K562 (cell line): ENCODE data around the gene GCN1. TPM values are rescaled to one million over a fixed set of nuclear protein-coding genes. Genes with fewer than 3 reads are reported as not detected.
A peak's percentile ranks its signal among the peaks of the same experiment; 100 is the strongest.

Experiments
- CHD4 ChIP-seq: fragments of 200-600 bp; sonication (generic); IDR thresholded peaks from 3 replicates; pipeline ENCODE4 v1.6.1; 2012; ENCODE audit warnings: low read depth, mild to moderate bottlenecking, mixed read lengths, low read length, inconsistent platforms; ENCODE audit not compliant: insufficient read depth, insufficient replicate concordance, poor library complexity, severe bottlenecking
- CREBBP ChIP-seq: IDR thresholded peaks from one replicate; pipeline ENCODE4 v1.6.1; 2012; ENCODE audit warnings: low read depth, mild to moderate bottlenecking, control low read depth, inconsistent platforms, low read length
- DMBX1 ChIP-seq: fragments of 250-450 bp; sonication (Bioruptor Pico); IDR thresholded peaks from 2 replicates; pipeline ENCODE4 v1.8.0; 2022; ENCODE audit warnings: inconsistent platforms, mild to moderate bottlenecking, moderate library complexity, borderline replicate concordance
- FOXA1 ChIP-seq: fragments of 450-650 bp; IDR thresholded peaks from 2 replicates; pipeline ENCODE4 v1.6.1; 2016; ENCODE audit warnings: mild to moderate bottlenecking, borderline replicate concordance
- GTF2E2 ChIP-seq: fragments of 200-800 bp; sonication (Bioruptor generic); IDR thresholded peaks from 2 replicates; pipeline ENCODE4 v1.6.1; 2016; ENCODE audit warnings: missing genetic modification characterization, missing compliant biosample characterization
- HEY1 ChIP-seq: fragments of 250-450 bp; sonication (Bioruptor Pico); IDR thresholded peaks from 2 replicates; pipeline ENCODE4 v1.5.0; 2020; ENCODE audit warnings: mild to moderate bottlenecking, moderate library complexity, borderline replicate concordance
- IFI16 ChIP-seq: fragments of 250-450 bp; sonication (Bioruptor Pico); IDR thresholded peaks from 2 replicates; pipeline ENCODE4 v2.1.2; 2022; ENCODE audit warnings: mild to moderate bottlenecking, inconsistent platforms
- MTA3 ChIP-seq: fragments of 450-650 bp; formaldehyde crosslinking; IDR thresholded peaks from 2 replicates; pipeline ENCODE4 v1.6.1; 2017; ENCODE audit warnings: mild to moderate bottlenecking, borderline replicate concordance
- POLR2G ChIP-seq: fragments of 200-400 bp; formaldehyde crosslinking; IDR thresholded peaks from 2 replicates; pipeline ENCODE4 v1.6.1; 2017; ENCODE audit warnings: low read depth, mild to moderate bottlenecking, antibody characterized with exemption, low read length, moderate library complexity
- PRPF4 ChIP-seq: fragments of 200-400 bp; formaldehyde crosslinking; IDR thresholded peaks from one replicate; pipeline ENCODE4 v1.6.1; 2017; ENCODE audit warnings: low read length, low read depth, mild to moderate bottlenecking; ENCODE audit not compliant: insufficient read depth, poor library complexity, severe bottlenecking
- RAD21 ChIP-seq, 2 experiments: fragments of 250-450 bp in 1 of 2; fragments of 450-650 bp in 1 of 2; sonication (Bioruptor Pico) in 1 of 2; formaldehyde crosslinking in 1 of 2; IDR thresholded peaks in 1 of 2; conservative IDR thresholded peaks in 1 of 2; 2 replicates each; pipeline versions ENCODE4 v1.4.0 to v1.8.0; 2020 to 2022; ENCODE audit warnings: mild to moderate bottlenecking in 2 of 2, moderate library complexity in 1 of 2
- SAFB ChIP-seq: fragments of 200-400 bp; formaldehyde crosslinking; IDR thresholded peaks from 2 replicates; pipeline ENCODE4 v1.6.1; 2017; ENCODE audit warnings: low read depth, low read length, borderline replicate concordance
- SRSF7 ChIP-seq: fragments of 200-400 bp; formaldehyde crosslinking; optimal IDR thresholded peaks from 2 replicates; pipeline ENCODE3; 2017; ENCODE audit warnings: mild to moderate bottlenecking, low read depth, low read length
- ZFX ChIP-seq: sonication (generic); formaldehyde crosslinking; IDR thresholded peaks from 2 replicates; pipeline ENCODE4 v1.8.0; 2022; ENCODE audit warnings: mild to moderate bottlenecking, missing genetic modification reagents, moderate library complexity
- ZNF668 ChIP-seq: fragments of 250-450 bp; sonication (Bioruptor Pico); IDR thresholded peaks from 2 replicates; pipeline ENCODE4 v1.8.0; 2022; ENCODE audit warnings: mild to moderate bottlenecking, inconsistent platforms
- ZNF76 ChIP-seq: fragments of 250-450 bp; sonication (Bioruptor Pico); IDR thresholded peaks from 2 replicates; pipeline ENCODE4 v1.4.0; 2020; ENCODE audit warnings: mild to moderate bottlenecking, moderate library complexity, borderline replicate concordance
- polyA plus RNA-seq, 8 experiments: library from polyadenylated mRNA; depleted of rRNA in 4 of 8; stranded (reverse) in 5 of 8; unstranded in 3 of 8; fragments of >200 nt; fragmentation: Nextera tagmentation in 2 of 8; fragmentation: Illumina TruSeq in 1 of 8; extraction: Ambion mirVana in 2 of 8; extraction: Trizol in 1 of 8; gene quantifications; 2 replicates each; pipeline versions ENCODE4 v1.2.1 to v1.2.3, GENCODE V29; 2011 to 2014; ENCODE audit warnings: inconsistent platforms in 1 of 8, missing spikeins in 1 of 8
- total RNA-seq, 7 experiments: library from RNA; depleted of rRNA in 6 of 7; stranded (reverse); fragments of >200 nt in 6 of 7; fragmentation: Illumina TruSeq in 2 of 7; extraction: Trizol in 2 of 7; gene quantifications; 2 replicates each; pipeline versions ENCODE4 v1.2.1 to v1.2.3, GENCODE V29; 2011 to 2021; ENCODE audit warnings: low replicate concordance in 1 of 7
- TF ChIP-seq, protein P1 (sequence below): conservative IDR thresholded peaks from 2 replicates; pipeline ENCODE4 v1.6.1; 2011; ENCODE audit warnings: low read depth, mild to moderate bottlenecking, low read length; ENCODE audit not compliant: control insufficient read depth
- TF ChIP-seq, protein P2 (sequence below): IDR thresholded peaks from 2 replicates; pipeline ENCODE4 v1.6.1; 2011; ENCODE audit warnings: borderline replicate concordance, low read depth, mild to moderate bottlenecking, moderate library complexity, low read length; ENCODE audit not compliant: insufficient read depth, poor library complexity, severe bottlenecking
- TF ChIP-seq, protein P3 (sequence below): fragments of 200-400 bp; formaldehyde crosslinking; IDR thresholded peaks from 2 replicates; pipeline ENCODE4 v1.6.1; 2017; ENCODE audit warnings: mild to moderate bottlenecking, low read depth, low read length, moderate library complexity
- TF ChIP-seq, protein P4 (sequence below): fragments of 250-450 bp; sonication (Bioruptor Pico); IDR thresholded peaks from 2 replicates; pipeline ENCODE4 v1.9.0; 2021; ENCODE audit warnings: mild to moderate bottlenecking

Gene GCN1
- total and polyA plus RNA-seq, 9 of the 15 experiments (the other 6 are each of a cell fraction or from before 2014, with no cell fraction given) = 11.9 to 190 (median 51.7) TPM

DNA sequence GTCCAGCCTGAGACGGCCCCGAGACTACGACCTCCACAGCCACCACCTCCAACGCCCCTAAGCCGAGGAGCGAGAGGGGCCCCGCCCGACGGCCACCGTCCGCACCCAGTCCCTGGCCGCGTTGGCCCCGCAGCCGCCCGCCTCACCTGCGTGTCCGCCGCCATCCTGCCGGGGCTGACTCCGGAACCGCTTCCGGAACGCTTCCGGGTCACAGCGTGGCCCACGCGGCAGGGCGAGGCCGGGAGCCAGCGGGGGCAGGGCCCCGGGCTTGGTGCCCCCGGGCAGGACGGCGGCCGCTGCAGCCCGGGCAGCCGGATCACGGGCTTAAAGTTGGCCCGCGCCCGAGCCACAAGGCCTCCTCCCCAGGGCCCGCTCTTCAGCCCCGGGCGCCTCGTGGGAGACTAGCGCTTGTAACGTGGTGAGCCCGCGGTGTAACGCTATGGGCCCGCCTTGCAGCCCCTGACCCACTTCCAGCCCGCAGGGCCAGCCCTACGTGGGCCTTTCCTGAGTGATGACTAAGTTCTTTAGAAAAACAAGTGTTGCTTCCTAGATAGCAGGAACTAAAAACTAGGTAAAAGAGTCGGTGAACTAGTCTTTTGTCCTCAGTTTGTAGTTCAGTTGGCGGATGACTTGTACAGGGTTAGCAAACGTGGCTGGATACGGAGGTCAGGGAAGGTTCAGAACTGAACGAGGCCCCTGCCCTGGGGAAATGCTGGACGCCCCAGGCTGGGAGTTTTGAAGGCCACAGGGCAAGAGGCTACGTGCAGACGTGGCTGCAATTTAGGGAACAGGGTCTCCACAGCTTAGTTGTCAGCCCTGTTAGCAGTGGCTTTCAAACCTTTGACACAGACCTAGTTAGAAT lies at the start of gene GCN1 (continued):
- TF ChIP-seq, protein P1, sequence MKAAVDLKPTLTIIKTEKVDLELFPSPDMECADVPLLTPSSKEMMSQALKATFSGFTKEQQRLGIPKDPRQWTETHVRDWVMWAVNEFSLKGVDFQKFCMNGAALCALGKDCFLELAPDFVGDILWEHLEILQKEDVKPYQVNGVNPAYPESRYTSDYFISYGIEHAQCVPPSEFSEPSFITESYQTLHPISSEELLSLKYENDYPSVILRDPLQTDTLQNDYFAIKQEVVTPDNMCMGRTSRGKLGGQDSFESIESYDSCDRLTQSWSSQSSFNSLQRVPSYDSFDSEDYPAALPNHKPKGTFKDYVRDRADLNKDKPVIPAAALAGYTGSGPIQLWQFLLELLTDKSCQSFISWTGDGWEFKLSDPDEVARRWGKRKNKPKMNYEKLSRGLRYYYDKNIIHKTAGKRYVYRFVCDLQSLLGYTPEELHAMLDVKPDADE = peak; percentile 88
- TF ChIP-seq RAD21 (CRISPR knock-in tag; conservative IDR thresholded peaks at IDR 0.05 in 1 of 2, IDR thresholded peaks at IDR 0.05 in 1 of 2) (no peak), ZFX (peak; percentile 98), ZNF668 (CRISPR knock-in tag) (no peak; the same call in 1 of the 2 replicates), SAFB (peak; percentile 67), FOXA1 (no peak), CHD4 (no peak), MTA3 (peak; percentile 77), IFI16 (CRISPR knock-in tag) (no peak), CREBBP (no peak), PRPF4 (no peak), DMBX1 (CRISPR knock-in tag) (peak; percentile 35; the same call in 1 of the 2 replicates), GTF2E2 (tag) (peak; percentile 96), HEY1 (CRISPR knock-in tag) (no peak), SRSF7 (no peak), POLR2G (peak; percentile 99), ZNF76 (CRISPR knock-in tag) (0 out of 2 replicates have a peak, but pooled peaks have one; percentile 41)
- TF ChIP-seq, protein P2, sequence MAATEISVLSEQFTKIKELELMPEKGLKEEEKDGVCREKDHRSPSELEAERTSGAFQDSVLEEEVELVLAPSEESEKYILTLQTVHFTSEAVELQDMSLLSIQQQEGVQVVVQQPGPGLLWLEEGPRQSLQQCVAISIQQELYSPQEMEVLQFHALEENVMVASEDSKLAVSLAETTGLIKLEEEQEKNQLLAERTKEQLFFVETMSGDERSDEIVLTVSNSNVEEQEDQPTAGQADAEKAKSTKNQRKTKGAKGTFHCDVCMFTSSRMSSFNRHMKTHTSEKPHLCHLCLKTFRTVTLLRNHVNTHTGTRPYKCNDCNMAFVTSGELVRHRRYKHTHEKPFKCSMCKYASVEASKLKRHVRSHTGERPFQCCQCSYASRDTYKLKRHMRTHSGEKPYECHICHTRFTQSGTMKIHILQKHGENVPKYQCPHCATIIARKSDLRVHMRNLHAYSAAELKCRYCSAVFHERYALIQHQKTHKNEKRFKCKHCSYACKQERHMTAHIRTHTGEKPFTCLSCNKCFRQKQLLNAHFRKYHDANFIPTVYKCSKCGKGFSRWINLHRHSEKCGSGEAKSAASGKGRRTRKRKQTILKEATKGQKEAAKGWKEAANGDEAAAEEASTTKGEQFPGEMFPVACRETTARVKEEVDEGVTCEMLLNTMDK = no peak
- TF ChIP-seq, protein P3, sequence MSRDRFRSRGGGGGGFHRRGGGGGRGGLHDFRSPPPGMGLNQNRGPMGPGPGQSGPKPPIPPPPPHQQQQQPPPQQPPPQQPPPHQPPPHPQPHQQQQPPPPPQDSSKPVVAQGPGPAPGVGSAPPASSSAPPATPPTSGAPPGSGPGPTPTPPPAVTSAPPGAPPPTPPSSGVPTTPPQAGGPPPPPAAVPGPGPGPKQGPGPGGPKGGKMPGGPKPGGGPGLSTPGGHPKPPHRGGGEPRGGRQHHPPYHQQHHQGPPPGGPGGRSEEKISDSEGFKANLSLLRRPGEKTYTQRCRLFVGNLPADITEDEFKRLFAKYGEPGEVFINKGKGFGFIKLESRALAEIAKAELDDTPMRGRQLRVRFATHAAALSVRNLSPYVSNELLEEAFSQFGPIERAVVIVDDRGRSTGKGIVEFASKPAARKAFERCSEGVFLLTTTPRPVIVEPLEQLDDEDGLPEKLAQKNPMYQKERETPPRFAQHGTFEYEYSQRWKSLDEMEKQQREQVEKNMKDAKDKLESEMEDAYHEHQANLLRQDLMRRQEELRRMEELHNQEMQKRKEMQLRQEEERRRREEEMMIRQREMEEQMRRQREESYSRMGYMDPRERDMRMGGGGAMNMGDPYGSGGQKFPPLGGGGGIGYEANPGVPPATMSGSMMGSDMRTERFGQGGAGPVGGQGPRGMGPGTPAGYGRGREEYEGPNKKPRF = no peak
- TF ChIP-seq, protein P4, sequence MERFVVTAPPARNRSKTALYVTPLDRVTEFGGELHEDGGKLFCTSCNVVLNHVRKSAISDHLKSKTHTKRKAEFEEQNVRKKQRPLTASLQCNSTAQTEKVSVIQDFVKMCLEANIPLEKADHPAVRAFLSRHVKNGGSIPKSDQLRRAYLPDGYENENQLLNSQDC (CRISPR knock-in tag) = no peak
